Measurements from ENCODE around the gene AHDC1. TPM values are rescaled to one million over a fixed set of nuclear protein-coding genes. Genes with fewer than 3 reads are reported as not detected.
A peak's percentile ranks its signal among the peaks of the same experiment; 100 is the strongest.

The AHDC1 gene
- total and polyA plus RNA-seq, 8 donors, result 10.4 to 27.5 (median 14.9) TPM

GRCh38 chr1:27556781-27557595 is 47.0 kb downstream of the AHDC1 start:
- TF ChIP-seq, protein P1, sequence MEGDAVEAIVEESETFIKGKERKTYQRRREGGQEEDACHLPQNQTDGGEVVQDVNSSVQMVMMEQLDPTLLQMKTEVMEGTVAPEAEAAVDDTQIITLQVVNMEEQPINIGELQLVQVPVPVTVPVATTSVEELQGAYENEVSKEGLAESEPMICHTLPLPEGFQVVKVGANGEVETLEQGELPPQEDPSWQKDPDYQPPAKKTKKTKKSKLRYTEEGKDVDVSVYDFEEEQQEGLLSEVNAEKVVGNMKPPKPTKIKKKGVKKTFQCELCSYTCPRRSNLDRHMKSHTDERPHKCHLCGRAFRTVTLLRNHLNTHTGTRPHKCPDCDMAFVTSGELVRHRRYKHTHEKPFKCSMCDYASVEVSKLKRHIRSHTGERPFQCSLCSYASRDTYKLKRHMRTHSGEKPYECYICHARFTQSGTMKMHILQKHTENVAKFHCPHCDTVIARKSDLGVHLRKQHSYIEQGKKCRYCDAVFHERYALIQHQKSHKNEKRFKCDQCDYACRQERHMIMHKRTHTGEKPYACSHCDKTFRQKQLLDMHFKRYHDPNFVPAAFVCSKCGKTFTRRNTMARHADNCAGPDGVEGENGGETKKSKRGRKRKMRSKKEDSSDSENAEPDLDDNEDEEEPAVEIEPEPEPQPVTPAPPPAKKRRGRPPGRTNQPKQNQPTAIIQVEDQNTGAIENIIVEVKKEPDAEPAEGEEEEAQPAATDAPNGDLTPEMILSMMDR (IDR thresholded peaks at IDR 0.05), result peak; percentile 87 to 96 (median 88)
- H3K4me3 ChIP-seq, result peak overlapping the region in 2 of 4 donors; percentile 9 to 30
- H3K4me1 ChIP-seq, result peaks cover 0 to 13% (median 0%) of the 10 kb centered on the region in 3 donors
- no peak for FAIRE-seq
- H3K27ac ChIP-seq, result peak overlapping the region; percentile 28 to 73 (median 62)
- peak; percentile 88 to 96 (median 92) for DNase-seq
- intact Hi-C loops (cut with DNase I), result loop anchor here in 2 of 3 donors (5.0 to 10.0 kb wide), 2 partner anchors 45 to 108 kb away; partner anchors contain the start of gene AHDC1 (in 1 of the 2)
- no peaks in the 10 kb centered on the region for H3K9me3 ChIP-seq
- WGBS, 2 donors, result 4 to 8% methylated on average over 15 to 19 of the region's 19 CpGs
- peak; percentile 83 to 85 (median 84) for ATAC-seq
- H3K36me3 ChIP-seq, result peaks cover 0 to 4% (median 0%) of the 10 kb centered on the region in 3 donors
- H3K27me3 ChIP-seq, result no peaks in the 10 kb centered on the region

GRCh38 chr1:27556435-27556780 is 47.5 kb downstream of the AHDC1 start:
- H3K4me1 ChIP-seq, result peaks cover 0 to 11% (median 0%) of the 10 kb centered on the region in 3 donors

GRCh38 chr1:27555700-27556424 is 48.1 kb downstream of the AHDC1 start:
- Histone ChIP-seq H3K27ac (peak overlapping the region in 2 of 4 donors; percentile 17 to 73), H3K4me1 (peaks cover 0 to 11% (median 0%) of the 10 kb centered on the region in 3 donors), H3K9me3 (no peaks in the 10 kb centered on the region), H3K4me3 (no peak overlapping the region), H3K27me3 (no peaks in the 10 kb centered on the region), H3K36me3 (peaks cover 0 to 8% (median 6%) of the 10 kb centered on the region in 3 donors)
- TF ChIP-seq, protein P1 (IDR thresholded peaks at IDR 0.05), result no peak
- FAIRE-seq (no peak), ATAC-seq (no peak), DNase-seq (peak in 2 of 6 donors; percentile 49 to 67)
- intact Hi-C loops (cut with DNase I), result loop anchor here in 2 of 3 donors (5.0 to 10.0 kb wide), 2 partner anchors 46 to 109 kb away; partner anchors contain the start of gene AHDC1 (in 1 of the 2)
- WGBS, 2 donors, result 59 to 64% methylated on average over 11 to 12 of the region's 12 CpGs

More at GRCh38 chr1:27556435-27556780, 47.5 kb downstream of the AHDC1 start:
- intact Hi-C loops (cut with DNase I), result loop anchor here in 2 of 3 donors (5.0 to 10.0 kb wide), 2 partner anchors 46 to 108 kb away; partner anchors contain the start of gene AHDC1 (in 1 of the 2)
- Histone ChIP-seq H3K36me3 (peaks cover 0 to 4% (median 2%) of the 10 kb centered on the region in 3 donors), H3K9me3 (no peaks in the 10 kb centered on the region), H3K27me3 (no peaks in the 10 kb centered on the region), H3K27ac (peak overlapping the region in 2 of 4 donors; percentile 70 to 73), H3K4me3 (no peak overlapping the region)
- FAIRE-seq (no peak), DNase-seq (no peak), ATAC-seq (no peak)
- WGBS, 2 donors, result 45 to 50% methylated on average over 2 of the region's 2 CpGs
- TF ChIP-seq, protein P1 (IDR thresholded peaks at IDR 0.05), result no peak

DNA sequence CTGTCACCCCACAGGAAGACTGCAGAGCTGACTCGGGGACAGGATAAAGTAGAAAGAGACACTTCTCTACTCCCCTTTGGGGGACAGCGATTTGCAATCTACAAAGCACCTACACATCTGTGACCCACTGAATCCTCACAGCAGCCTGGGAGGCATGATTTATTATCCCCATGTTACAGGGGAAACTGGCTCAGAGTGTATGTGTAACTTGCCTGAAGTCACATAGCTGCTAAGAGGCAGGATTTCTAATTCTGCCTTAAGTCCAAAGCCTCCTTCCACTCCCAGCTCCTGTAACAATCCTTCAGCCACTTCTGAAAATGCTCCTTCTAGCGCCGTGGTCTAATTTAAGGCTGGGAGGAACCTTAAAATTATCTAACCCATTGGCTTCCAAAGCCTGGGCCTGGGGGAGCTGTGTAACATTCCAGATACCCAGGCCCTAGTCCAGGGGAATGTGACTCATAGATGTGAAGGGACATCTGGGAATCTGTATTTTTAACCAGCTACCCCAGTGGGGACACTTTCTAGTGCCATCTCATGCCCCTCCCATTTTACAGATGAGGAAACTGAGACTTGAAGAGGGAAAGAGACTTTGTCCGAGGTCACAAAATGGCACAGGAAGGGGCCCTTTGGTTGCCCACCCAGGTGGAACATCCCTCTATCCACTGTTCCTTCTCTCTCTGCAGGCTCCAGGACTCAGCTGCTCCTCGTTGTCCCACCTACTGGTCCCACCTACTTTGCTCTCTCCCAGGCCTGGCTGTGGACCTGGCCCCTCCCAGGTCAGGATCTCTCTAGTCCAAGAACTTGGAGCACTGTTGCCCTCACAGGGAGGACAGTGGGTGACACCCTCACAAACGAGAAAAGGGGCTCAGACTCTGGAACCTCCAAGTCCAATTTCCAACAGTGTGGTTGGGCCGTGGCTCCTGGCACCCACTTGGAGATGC is 48.9 kb downstream of the AHDC1 start:
- 75 to 83% methylated on average over 8 of the region's 8 CpGs for WGBS, 2 donors
- H3K4me3 ChIP-seq, result no peak overlapping the region
- no peak for DNase-seq
- no peaks in the 10 kb centered on the region for H3K9me3 ChIP-seq
- no peaks in the 10 kb centered on the region for H3K27me3 ChIP-seq
- no peak for ATAC-seq
- peaks cover 0 to 11% (median 0%) of the 10 kb centered on the region in 3 donors for H3K4me1 ChIP-seq
- peak overlapping the region in 1 of 4 donors; percentile 17 for H3K27ac ChIP-seq
- FAIRE-seq, result no peak
- TF ChIP-seq, protein P1 (IDR thresholded peaks at IDR 0.05), result no peak
- intact Hi-C loops (cut with DNase I), result loop anchor here in 2 of 3 donors (5.0 to 10.0 kb wide), 2 partner anchors 47 to 110 kb away; partner anchors contain the start of gene AHDC1 (in 1 of the 2)
- peaks cover 0 to 16% (median 6%) of the 10 kb centered on the region in 3 donors for H3K36me3 ChIP-seq

All from pancreas (tissue), 10 donors.